HG02678 (cell line): ENCODE results near the gene DSC3.

Experiments used
- ATAC-seq: cut with Tn5 transposase; IDR thresholded peaks from one replicate; pipeline ENCODE4 v1.9.1; 2021; ENCODE audit warnings: mild to moderate bottlenecking, moderate library complexity; ENCODE audit not compliant: unreplicated experiment

Gene DSC3

GRCh38 chr18:31042406-31043181 lies at the start of gene DSC3:
Gene DSC3, minus strand, starts transcription at chr18:31042742. Its CDS starts 82 bp downstream, at chr18:31042660.
- ATAC-seq: no peak

- no peak for ATAC-seq
Observed at GRCh38 chr18:31091350-31091749, 48.8 kb upstream of the DSC3 start.

- no peak for ATAC-seq
Observed at GRCh38 chr18:31088532-31088931, 46.0 kb upstream of the DSC3 start.

- ATAC-seq: no peak
Observed at GRCh38 chr18:31079973-31080372, 37.4 kb upstream of the DSC3 start.

- no peak for ATAC-seq
Observed at GRCh38 chr18:31077878-31078277, 35.3 kb upstream of the DSC3 start.

GRCh38 chr18:31072175-31072574 lies 29.6 kb upstream of the DSC3 start:
- no peak for ATAC-seq

- ATAC-seq: no peak
Observed at GRCh38 chr18:31070206-31070605, 27.7 kb upstream of the DSC3 start.

- no peak for ATAC-seq
Observed at GRCh38 chr18:31066266-31066665, 23.7 kb upstream of the DSC3 start.

- no peak for ATAC-seq
Observed at GRCh38 chr18:31065036-31065773, 22.7 kb upstream of the DSC3 start.

GRCh38 chr18:31064130-31064529 lies 21.6 kb upstream of the DSC3 start:
- ATAC-seq: peak; percentile 76

GRCh38 chr18:31061945-31062344 lies 19.4 kb upstream of the DSC3 start:
- ATAC-seq: no peak

- no peak for ATAC-seq
Observed at GRCh38 chr18:31058897-31059296, 16.4 kb upstream of the DSC3 start.

- ATAC-seq: no peak
Observed at GRCh38 chr18:31057917-31058316, 15.4 kb upstream of the DSC3 start.

- ATAC-seq: no peak
Observed at GRCh38 chr18:31057051-31057450, 14.5 kb upstream of the DSC3 start.

GRCh38 chr18:31056296-31056695 lies 13.8 kb upstream of the DSC3 start:
- no peak for ATAC-seq

GRCh38 chr18:31050635-31051034 lies 8.1 kb upstream of the DSC3 start:
- no peak for ATAC-seq

- ATAC-seq: no peak
Observed at GRCh38 chr18:31049189-31049588, 6.6 kb upstream of the DSC3 start.

GRCh38 chr18:31048216-31048615 lies 5.7 kb upstream of the DSC3 start:
- no peak for ATAC-seq

- no peak for ATAC-seq
Observed at GRCh38 chr18:31046916-31047315, 4.4 kb upstream of the DSC3 start.

GRCh38 chr18:31045599-31045998 lies 3.1 kb upstream of the DSC3 start:
- ATAC-seq: no peak

GRCh38 chr18:31044926-31045325 lies 2.4 kb upstream of the DSC3 start:
- ATAC-seq: no peak

GRCh38 chr18:31043709-31044108 lies 1.2 kb upstream of the DSC3 start:
- ATAC-seq: no peak
